Measurements from ENCODE around the gene ERCC6L. TPM values are rescaled to one million over a fixed set of nuclear protein-coding genes. Genes with fewer than 3 reads are reported as not detected.

The ERCC6L gene
- total RNA-seq, 4 donors from 2014 or later: 0.26 to 3.5 (median 0.41) TPM

GRCh38 chrX:72169008-72169728, 69.7 kb downstream of the ERCC6L start:
- DNase-seq: no peak

GRCh38 chrX:72165551-72165950, 73.3 kb downstream of the ERCC6L start:
- no peak overlapping the region for H3K27ac ChIP-seq
- H3K27me3 ChIP-seq: no peaks in the 10 kb centered on the region
- no peaks in the 10 kb centered on the region for H3K36me3 ChIP-seq
- H3K4me3 ChIP-seq: no peak overlapping the region
- no peaks in the 10 kb centered on the region for H3K4me1 ChIP-seq
- no peak for DNase-seq
- intact Hi-C loops (cut with DNase I; ENCODE audit: low total_unique reads): no loop called here
- TF ChIP-seq CTCF (IDR thresholded peaks at IDR 0.05) (no peak), POLR2A (IDR thresholded peaks at IDR 0.05) (no peak)
- no peaks in the 10 kb centered on the region for H3K9me3 ChIP-seq

More at GRCh38 chrX:72169008-72169728, 69.7 kb downstream of the ERCC6L start:
- intact Hi-C loops (cut with DNase I; ENCODE audit: low total_unique reads): no loop called here
- Histone ChIP-seq H3K27me3 (no peaks in the 10 kb centered on the region), H3K36me3 (no peaks in the 10 kb centered on the region), H3K9me3 (no peaks in the 10 kb centered on the region), H3K4me1 (no peaks in the 10 kb centered on the region), H3K27ac (no peak overlapping the region), H3K4me3 (no peak overlapping the region)
- no peak for TF ChIP-seq CTCF (IDR thresholded peaks at IDR 0.05)
- TF ChIP-seq POLR2A (IDR thresholded peaks at IDR 0.05): no peak

GRCh38 chrX:72159769-72160168, 79.1 kb downstream of the ERCC6L start:
- no peak overlapping the region for H3K27ac ChIP-seq
- H3K4me1 ChIP-seq: no peaks in the 10 kb centered on the region
- no peak for DNase-seq
- no peaks in the 10 kb centered on the region for H3K36me3 ChIP-seq
- H3K27me3 ChIP-seq: no peaks in the 10 kb centered on the region
- no peaks in the 10 kb centered on the region for H3K9me3 ChIP-seq
- no peak overlapping the region for H3K4me3 ChIP-seq
- intact Hi-C loops (cut with DNase I; ENCODE audit: low total_unique reads): no loop called here
- TF ChIP-seq POLR2A (IDR thresholded peaks at IDR 0.05) (no peak), CTCF (IDR thresholded peaks at IDR 0.05) (no peak)

GRCh38 chrX:72158773-72159172, 80.1 kb downstream of the ERCC6L start:
- Histone ChIP-seq H3K27me3 (no peaks in the 10 kb centered on the region), H3K4me1 (no peaks in the 10 kb centered on the region), H3K27ac (no peak overlapping the region), H3K4me3 (no peak overlapping the region), H3K9me3 (no peaks in the 10 kb centered on the region), H3K36me3 (no peaks in the 10 kb centered on the region)
- intact Hi-C loops (cut with DNase I; ENCODE audit: low total_unique reads): no loop called here
- DNase-seq: no peak
- no peak for TF ChIP-seq CTCF (IDR thresholded peaks at IDR 0.05)
- no peak for TF ChIP-seq POLR2A (IDR thresholded peaks at IDR 0.05)

Small RNA genes within 50 kb of the gene (small RNA-seq; reads per million reads assigned to genes)
- gene RF00019: not detected

Other genes starting within 250 kb of the ERCC6L start
- gene RTL5, start 107.1 kb downstream of the ERCC6L start, total RNA-seq: 10 to 100 TPM in 1 of 4 donors, 1 to 10 TPM in 3; 2.3 to 23.3 (median 6.1) TPM
- 10 to 100 TPM in 1 of 4 donors, 1 to 10 TPM in 2, not detected in 1; 1.3 to 15.0 (median 8.2) TPM for gene PIN4, start 57.3 kb downstream of the ERCC6L start, total RNA-seq
- 1,000 to 10,000 TPM; 1,378 to 1,765 (median 1,533) TPM for gene RPS4X, start 38.2 kb upstream of the ERCC6L start, total RNA-seq
- gene CITED1, start 66.9 kb upstream of the ERCC6L start, total RNA-seq: 10 to 100 TPM in 1 of 4 donors, not detected in 3; 14.5 TPM